ENCODE results near the gene SPDYA.

- TF ChIP-seq POLR2A (IDR thresholded peaks at IDR 0.05; ENCODE audit: insufficient read depth in 1 of 2, low read depth in 2 of 2, low read length in 2 of 2): no peak
- no peak for TF ChIP-seq ZBTB43 (CRISPR knock-in tag; conservative IDR thresholded peaks at IDR 0.05)
- TF ChIP-seq ETS1 (CRISPR knock-in tag; IDR thresholded peaks at IDR 0.05): no peak
- no peak for TF ChIP-seq ZNF3 (CRISPR knock-in tag; IDR thresholded peaks at IDR 0.05)
- TF ChIP-seq SUZ12 (IDR thresholded peaks at IDR 0.05; ENCODE audit: low read depth, low read length): no peak
- TF ChIP-seq, protein P1, sequence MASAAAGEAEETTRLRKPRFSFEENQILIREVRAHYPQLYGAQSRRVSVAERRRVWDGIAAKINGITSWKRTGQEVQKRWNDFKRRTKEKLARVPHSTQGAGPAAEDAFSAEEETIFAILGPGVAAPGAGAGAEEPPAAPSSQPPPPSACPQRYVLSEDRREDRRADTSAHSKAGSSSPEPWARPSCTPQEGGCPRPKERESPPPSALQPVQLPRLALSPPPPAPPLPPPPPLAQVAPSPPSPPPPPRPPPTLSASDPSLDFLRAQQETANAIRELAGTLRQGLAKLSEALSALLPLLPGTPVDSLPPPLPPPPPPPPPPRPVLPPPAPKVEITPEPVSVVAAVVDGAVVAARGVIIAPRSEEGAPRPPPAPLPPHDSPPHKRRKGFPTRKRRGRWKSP (CRISPR knock-in tag; IDR thresholded peaks at IDR 0.05): no peak
- TF ChIP-seq ZBTB39 (CRISPR knock-in tag; IDR thresholded peaks at IDR 0.05): no peak
- no peak for TF ChIP-seq PHF8 (CRISPR knock-in tag; IDR thresholded peaks at IDR 0.05)
- TF ChIP-seq FOXP1 (IDR thresholded peaks at IDR 0.05): no peak
- no peak for TF ChIP-seq FOXP1 (CRISPR knock-in tag; IDR thresholded peaks at IDR 0.05)
- no peak for TF ChIP-seq CTCF (CRISPR knock-in tag; IDR thresholded peaks at IDR 0.05)
- TF ChIP-seq ATF7 (IDR thresholded peaks at IDR 0.05): no peak
- no peak for TF ChIP-seq ATF7 (CRISPR knock-in tag; IDR thresholded peaks at IDR 0.05)
- no peak for TF ChIP-seq NR3C1 (CRISPR knock-in tag; IDR thresholded peaks at IDR 0.05)
Measured at GRCh38 chr2:28855193-28855592, 44.6 kb downstream of the SPDYA start.

Data from HepG2 (cell line).